Measurements from ENCODE around the gene TJP2.

The TJP2 gene

DNA sequence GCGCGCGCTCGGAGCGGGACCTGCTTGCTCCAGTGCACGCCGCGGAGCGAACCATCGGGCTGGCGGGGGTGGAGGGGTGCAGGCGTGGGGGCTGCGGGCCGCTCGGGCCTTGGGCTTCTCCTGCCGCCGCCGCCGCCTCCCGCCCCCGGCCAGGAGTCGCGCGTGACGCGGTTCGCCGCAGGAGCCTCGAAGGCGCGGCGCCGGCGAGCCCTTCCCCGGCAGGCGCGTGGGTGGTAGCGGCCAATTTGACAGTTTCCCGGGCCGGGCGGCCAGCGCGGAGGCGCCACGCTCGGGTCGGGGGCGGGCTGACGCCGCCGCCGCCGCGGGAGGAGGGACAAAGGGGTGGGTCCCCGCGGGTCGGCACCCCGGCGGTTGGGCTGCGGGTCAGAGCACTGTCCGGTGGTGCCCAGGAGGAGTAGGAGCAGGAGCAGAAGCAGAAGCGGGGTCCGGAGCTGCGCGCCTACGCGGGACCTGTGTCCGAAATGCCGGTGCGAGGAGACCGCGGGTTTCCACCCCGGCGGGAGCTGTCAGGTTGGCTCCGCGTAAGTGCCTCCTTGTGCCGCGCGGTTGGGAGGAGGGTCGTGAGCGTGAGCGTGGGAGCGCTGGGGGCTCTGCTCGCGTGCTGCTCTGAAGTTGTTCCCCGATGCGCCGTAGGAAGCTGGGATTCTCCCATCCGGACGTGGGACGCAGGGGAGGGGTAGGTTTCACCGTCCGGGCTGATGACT is at the start of gene TJP2:
Gene TJP2, plus strand, starts transcription at position 387 of the 725 bp plus-strand sequence. Its CDS starts 96 bp downstream, at position 483.
- no peak for DNase-seq (ENCODE audit: low read depth, low spot score)

DNA sequence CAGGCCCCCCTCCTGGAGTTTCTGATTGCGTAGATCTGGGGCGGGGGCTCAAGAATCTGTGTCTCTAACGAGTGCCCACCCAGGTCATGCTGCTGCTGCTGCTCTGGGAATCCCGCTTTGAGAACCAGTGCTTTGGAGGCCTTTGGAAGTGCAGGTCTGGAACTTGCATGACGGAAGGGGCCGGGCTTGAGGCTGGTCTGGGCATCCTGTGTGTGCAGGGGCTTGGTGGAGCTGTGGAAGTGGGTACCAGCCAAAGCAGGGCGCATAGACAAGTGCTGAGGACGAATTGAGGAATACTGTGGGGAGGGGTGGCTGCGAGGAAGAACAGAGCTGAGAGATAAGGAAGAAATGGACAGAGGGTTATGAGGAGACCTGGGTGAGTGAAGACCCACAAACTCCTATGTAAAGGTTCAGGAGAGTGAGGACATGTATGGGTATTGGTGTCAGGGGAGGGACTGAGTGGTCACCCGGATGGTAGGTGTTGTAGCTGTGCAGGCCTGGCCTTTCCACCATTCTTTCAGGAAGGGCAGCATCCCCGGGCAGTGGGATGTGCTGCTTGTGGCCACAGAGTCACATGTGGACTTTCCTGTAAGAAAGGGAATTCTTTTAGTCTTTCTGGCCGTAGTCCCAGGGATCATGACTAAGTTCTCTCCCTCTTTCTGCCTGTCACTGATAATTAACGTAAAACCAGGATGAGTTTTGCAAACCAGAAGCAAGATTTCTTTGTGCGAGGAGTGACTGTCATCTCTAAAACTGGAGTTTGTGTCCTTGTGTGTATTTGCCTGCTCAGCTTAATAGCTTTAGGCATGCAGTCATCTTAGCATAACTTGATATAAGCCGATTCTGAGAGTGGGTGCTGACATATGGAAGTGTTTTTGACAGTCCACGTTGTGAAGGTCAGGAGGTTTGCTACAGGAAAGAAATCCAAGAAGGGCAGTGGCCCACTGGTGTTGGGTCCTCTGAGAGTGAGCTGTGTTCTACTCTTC is 43.3 kb upstream of the TJP2 start:
- DNase-seq (ENCODE audit: low read depth, low spot score) = no peak

DNA sequence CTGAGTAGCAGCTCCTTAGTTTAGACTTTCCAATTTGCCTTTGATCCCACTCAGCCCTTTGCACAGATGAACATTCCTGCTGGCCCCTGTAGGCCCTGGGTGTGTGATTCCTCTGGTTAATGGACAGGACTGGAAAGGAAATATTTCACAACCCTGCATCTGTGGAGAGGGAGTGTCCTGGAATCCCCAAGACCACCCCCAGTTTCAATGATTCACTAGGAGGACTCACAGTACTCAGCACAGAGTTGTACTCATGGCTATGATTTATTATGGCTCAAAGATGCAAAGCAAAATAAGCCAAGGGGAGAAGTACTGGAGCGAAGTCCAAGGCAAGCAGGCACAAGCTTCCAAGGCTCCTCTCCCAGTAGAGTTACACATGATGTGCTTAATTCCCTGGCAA is 42.4 kb upstream of the TJP2 start:
- DNase-seq (ENCODE audit: low read depth, low spot score) = no peak

DNA sequence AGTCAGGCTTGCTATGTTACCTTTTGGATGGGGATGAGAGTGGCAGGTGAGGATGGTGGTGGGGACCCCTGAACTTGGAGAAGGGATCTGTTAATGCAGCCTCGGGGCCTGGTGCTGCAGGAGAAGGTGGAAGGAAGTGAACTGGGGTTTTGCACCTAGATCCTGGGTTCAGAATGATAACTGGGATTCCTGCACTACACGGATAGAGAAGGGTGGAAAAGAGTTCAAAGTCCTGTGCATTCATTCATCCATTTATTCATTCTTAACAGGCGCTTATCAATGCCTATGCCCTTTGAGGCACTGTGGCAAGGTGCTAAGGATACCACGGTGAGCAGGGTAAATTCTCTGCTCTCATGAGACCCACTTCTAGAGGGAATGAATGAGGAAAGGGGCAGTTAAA is 41.7 kb upstream of the TJP2 start:
- DNase-seq (ENCODE audit: low read depth, low spot score) = no peak

DNA sequence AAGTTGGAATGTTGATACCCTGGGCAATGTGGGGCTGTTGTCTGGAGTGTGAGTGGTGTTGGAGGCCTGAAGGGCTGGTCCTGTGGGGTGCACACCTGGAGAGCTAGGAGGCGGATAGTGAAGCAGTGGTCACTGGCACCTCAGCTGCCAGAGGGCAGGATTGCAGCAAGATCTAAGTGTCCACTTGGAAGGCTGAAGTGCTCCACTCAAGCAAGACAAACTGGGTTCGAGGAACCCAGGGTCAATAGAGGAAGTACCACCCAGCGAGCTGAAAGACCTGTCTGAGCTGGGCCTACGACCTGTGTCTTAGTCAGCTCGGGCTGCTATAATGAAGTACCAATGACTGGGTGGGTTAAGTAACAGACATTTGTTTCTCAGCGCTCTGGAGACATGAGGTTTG is 39.7 kb upstream of the TJP2 start:
- no peak for DNase-seq (ENCODE audit: low read depth, low spot score)

DNA sequence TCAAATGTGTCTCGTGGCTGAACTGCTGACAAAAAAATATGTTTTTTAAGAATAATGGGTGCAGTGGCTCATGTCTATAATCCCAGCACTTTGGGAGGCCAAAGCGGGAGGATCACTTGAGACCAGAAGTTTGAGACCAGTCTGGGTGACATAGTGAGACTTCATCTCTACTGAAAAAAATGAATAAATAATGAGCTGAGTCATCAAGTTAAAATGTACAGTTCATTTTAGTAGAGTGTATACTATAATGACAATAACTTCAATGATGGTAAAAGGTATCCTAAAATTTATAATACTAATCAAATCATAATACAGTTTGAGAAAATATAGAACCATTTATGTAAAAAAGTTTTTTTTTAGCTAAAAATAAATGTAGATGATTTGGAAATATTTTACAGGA is 37.9 kb upstream of the TJP2 start:
- DNase-seq (ENCODE audit: low read depth, low spot score) = no peak

DNA sequence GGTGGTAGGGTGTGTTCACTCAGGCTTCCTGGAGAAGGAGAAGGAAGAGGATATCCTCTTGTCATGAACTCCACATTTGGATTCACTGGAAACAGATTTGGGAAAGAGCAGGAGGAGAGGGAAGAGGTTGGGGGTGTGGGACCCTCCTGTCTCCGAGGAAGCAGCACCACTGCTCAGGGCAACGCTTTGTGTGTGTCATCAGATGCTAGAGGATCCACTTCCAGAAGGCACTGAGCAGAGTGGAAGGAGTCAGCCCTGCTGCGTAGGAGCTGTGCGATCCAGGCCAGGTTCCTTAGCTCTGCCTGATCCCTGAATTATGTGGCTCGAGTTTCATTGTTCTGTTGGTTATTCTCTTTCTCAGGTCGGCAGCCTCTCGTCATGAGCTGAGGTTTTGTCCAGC is 37.3 kb upstream of the TJP2 start:
- DNase-seq (ENCODE audit: low read depth, low spot score) = no peak

DNA sequence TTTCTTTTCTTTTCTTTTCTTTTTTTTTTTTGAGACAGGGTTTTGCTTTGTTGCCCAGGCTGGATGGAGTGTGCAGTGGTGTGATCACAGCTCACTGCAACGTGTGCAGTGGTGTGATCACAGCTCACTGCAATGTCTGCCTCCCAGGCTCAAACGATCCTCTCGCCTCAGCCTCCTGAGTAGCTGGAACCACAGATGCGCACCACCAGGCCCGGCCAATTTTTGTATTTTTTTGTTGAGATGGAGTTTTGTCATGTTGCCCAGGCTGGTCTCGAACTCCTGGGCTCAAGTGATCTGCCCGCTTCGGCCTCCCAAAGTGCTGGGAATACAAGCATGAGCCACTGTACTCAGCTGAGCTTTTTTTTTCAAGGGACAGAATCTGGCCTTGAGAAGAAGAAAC is 36.8 kb upstream of the TJP2 start:
- no peak for DNase-seq (ENCODE audit: low read depth, low spot score)

DNA sequence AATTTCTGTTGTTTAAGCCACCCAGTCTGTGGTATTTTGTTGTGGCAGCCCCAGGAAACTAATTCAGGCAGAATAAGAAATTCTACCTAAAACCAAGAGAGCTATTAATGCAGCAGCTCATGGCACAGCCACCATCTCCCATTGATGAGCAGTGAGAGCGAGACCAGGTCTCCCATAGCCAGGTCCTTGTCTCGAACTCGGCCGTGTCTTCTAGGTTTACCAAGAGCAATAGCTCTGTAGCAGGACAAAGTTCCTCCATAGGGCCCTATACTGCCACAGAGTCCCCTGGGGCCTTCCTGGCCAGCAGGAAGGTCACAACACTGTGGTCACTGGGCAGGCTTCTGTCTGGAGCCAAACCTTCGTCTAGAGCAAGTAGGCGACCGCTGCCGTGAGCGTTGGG is 34.5 kb upstream of the TJP2 start:
- no peak for DNase-seq (ENCODE audit: low read depth, low spot score)

DNA sequence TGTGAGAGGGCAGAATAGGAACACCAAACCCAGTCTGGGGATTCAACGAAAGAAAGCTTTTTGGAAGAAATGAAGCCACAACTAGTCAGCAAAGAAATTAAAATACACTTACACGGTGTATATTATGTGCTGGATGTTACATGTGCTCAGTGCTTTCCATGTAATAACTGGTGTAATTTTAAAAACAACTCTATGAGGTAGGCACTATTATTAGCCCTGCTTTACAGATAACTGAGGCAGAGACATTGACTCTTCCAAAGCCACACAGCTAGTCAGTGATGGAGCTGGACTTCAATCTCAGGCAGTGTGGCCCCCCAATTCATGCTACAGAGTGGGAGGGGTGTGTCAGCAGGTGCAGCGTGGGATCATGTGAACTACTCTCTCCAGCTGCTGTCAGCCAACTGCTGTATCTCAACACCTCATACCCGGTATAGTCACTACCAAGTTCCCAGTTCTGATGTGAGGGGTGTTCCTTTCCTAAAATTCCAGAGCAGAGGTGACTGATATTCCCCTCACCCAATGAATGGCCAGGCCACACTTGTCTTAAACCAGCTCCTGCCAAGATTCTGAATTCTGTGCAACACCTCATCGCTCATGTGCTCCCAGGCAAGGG is 33.8 kb upstream of the TJP2 start:
- DNase-seq (ENCODE audit: low read depth, low spot score) = no peak

DNA sequence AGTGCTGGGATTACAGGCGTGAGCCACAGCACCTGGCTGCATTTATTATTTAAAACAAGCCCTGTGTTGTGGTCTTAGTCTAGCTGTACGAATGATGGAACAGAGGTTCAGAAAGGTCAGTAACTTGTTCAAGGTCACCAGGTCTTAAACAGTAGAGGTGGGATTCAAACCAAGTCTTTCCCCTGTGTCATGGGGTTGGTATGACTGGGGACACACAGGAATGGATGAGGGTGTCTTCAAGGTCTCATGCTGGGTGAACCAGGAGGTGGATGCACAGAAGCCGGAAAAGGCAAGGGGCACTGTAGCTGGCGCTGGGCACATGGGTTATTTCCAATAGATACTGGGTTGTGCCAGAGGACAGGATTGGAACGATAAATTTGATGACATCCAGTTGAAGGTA is 32.2 kb upstream of the TJP2 start:
- DNase-seq (ENCODE audit: low read depth, low spot score) = no peak

DNA sequence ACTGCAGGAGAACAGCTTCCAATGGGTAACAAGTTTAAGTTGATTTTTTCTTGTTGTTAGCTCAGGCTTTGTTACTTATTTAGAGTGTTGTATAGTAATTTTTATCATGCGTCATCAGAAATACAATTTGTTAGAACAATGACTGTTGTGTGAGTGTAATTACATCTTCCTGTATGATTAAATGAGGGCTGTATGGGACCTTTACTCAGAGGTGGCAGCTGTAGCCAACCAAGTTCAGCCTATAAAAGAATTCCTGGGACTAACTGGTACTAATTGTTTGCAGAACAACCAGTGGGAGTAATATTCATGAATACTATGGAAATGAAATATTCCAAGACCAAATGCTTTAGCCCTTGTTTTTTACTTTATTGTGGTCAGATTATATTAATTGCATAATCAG is 30.8 kb upstream of the TJP2 start:
- no peak for DNase-seq (ENCODE audit: low read depth, low spot score)

DNA sequence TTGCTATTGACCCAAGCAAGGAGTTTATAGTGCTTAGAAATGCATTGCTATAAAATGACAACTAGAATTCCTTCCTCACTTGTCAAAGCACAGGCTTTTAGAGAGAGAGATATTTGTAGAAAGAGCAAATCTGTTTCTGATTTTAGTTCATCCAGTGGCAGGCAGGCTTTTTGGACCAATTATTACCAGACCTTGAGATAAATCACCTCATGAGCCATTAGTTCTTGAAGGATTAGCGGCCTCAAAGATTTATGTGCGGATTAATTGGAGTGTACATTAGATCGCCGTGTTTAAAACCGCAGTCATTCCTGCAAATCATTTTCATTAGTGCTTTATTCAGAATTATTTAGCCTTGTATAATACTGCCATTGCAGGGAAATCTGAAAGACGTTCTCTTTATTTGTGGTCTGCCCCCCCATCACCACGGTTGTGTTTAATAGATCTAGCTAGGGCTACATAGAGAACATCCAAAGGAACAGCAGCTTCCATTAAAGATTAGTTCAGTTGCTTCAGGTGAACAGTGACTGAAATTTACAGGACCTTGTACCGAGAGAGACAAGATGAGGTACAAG is 28.8 kb upstream of the TJP2 start:
- no peak for DNase-seq (ENCODE audit: low read depth, low spot score)

DNA sequence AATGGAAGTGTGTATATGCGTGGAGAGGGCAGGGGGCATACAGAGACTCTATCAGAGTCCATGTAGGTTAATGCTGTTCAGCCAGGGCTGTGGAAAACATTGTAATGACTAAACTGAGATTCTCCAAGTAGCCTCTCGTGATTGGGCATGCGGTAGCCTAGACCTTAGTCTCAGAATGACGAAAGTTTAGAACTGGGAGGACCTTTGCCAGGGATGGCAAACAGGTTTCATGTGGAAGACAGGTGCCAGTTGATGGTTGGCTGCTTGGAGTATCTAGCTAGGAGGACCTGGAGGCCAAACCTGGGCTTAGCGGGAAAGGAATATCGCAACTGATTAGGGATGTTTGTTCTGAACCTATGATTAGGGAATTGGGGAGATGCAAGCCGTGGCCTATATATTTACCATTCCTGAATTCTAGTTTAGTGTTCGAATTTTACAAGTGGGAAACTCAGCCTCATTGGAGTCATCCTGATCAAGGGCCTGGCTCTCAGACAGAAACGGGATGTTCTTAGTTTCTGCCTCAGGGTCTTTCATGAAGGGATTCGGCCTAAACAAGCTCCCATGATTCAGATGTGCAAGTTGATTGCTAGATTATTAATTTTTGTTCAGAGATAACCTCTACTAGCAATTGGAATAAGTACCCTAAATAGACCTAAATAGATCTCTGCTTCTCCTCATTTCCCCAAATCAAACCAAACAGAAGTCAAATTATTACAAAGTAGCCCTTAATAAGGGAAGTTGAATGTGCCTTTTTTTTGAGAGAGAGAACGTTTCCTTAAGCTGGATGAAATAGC is 26.8 kb upstream of the TJP2 start:
- no peak for DNase-seq (ENCODE audit: low read depth, low spot score)

DNA sequence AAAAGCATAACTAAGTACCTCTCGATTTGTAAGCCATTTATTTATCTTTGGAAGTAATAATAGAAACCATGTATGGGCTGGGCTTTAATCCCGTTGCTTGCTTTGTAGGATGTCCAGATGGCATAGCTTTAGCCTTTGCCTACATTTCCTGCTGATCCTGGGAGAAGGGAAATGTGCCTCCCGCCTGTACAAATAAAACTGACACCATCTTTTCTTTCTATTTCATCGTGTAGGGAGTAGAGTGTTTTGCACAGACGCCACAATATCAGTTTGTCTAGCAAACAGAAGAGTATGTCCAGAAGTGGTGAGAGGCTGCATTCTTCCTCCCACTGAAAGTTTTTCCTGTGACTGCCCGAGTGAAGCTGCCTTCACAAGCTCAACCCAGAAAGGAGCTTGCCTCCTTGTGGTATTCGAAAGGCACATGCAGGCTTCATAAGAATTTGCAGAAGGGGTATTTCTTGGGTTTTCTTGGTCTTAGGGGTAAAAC is 24.7 kb upstream of the TJP2 start:
- DNase-seq (ENCODE audit: low read depth, low spot score) = no peak

DNA sequence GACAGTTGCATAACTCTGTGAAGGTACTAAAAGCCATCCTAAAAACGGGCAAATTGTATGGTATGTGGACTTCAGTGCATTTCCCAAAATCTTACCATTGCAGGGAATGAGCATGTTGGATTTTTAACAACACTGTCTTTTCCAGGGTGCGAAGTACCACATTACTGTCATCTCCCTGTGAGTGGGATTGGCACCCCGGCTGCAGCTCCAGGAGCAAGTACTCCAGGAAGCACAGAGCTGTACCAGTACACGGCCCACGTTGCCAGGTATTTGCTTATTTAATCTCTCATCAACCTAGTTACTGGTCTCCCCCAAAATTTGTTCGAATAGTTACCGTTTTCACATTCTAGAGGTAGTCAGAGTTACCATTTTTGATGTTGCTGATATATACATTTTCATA is 22.6 kb upstream of the TJP2 start:
- DNase-seq (ENCODE audit: low read depth, low spot score) = no peak

DNA sequence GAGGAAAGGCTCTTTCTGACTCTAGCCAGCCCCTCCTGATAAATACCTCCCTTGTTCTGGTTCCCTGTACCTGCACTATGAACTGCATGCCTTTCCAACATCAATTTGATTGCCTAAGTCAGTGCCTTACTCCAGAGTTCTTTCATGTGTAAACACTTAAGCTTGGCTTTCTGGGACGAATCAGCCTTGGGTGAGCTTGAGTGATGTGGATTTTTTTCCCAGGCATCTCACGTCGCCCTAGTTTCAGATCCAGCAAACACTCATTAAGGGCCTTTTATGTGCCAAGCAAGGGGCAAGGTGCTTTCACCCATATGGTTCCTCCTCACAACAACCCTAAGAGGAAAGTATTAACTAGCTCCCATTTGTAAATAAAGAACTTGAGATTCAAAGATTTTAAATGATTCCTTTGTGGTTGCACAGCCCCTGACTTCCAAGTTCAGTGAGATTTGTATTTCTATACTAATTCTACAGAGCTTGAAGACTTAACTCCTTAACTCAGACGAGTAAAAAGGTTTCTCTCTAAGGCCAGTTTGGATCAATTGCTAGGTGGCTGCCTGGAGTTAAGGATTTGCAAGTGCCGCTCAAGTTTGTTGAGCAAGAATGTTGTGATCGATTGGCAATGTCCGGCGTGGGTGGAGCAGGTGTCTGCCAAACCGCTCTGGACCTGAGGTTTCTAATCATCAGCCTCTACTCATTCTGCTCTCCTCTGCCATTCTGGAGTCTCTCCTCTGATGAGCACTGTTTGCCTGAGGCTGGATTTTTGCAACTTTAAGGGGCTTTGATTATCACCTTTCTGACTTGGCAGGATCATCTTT is 20.2 kb upstream of the TJP2 start:
- no peak for DNase-seq (ENCODE audit: low read depth, low spot score)

DNA sequence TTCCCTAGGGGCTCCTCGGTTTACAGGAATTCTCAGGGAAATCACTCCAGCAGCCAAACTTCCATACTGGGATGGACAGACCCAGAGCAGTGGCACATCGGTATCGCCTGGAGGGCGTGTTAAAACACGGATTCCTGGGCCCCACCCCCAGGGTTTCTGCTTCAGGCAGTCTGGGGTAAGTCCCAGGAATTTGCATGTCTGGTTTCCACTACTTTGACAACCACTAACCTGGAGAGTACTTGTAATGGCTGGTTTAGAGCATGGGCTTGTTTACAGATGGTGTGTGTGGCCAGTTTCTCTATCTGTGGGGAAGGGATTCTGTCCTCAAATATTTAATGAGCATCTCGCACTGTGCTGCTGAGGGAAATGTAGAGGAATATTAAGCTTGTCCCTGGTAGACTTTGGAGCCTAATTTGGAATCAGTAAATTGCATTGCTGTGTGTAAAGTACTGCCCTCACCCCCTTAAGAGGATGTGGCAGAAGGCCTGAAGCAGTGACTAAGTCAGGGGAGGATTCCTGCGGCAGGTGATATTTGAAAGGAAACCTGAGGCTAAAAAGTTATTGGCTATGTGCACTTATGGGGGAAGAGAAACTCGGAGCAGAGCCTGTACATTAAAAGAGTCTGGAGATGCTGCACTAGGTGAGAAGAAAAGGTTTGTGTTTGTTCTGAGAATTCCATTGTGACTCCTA is 18.6 kb upstream of the TJP2 start:
- DNase-seq (ENCODE audit: low read depth, low spot score) = no peak

DNA sequence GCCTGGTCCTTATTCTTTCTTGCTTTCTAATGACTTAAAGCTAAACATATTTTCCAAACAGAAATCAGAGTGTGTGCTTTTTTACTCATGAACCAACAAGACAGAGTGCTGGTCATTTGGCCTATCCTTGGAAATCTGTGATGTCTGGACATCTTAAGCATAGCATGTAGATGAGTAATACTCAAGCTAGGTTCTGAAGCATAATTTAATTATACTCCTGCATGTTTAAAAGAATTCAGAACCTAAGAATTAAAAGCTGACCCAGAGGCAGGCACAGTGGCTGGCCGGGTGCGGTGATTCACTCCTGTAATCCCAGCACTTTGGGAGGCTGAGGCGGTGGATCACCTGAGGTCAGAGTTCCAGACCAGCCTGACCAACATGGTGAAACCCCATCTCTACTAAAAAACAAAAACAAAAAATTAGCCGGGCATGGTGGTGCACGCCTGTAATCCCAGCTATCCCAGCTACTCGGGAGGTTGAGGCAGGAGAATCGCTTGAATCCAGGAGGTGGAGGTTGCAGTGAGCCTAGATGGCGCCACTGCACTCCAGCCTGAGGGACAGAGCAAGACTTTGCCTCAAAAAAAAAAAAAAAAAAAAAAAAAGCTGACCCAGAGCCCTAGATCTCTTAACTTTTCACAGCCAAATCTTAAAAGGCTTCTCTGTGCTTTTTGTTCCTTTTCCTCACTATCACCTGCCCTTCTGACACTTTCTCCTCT is 16.2 kb upstream of the TJP2 start:
- DNase-seq (ENCODE audit: low read depth, low spot score) = no peak
